ENCODE measurements around the gene CSNK1G1.
A peak's percentile ranks its signal among the peaks of the same experiment; 100 is the strongest.
"Not testable (repeated sequence)": the region's sequence is repeated elsewhere in the genome, so short reads cannot be mapped to it uniquely, and the experiment has no call there.

Gene CSNK1G1

GRCh38 chr15:64349375-64349774 lies 6.6 kb downstream of the CSNK1G1 start:
- no peak for DNase-seq

- DNase-seq: peak; percentile 57
Observed at GRCh38 chr15:64348455-64348854, 7.5 kb downstream of the CSNK1G1 start.

- not testable (repeated sequence) for DNase-seq
Observed at GRCh38 chr15:64346242-64346641, 9.7 kb downstream of the CSNK1G1 start.

GRCh38 chr15:64344651-64345294 lies 11.2 kb downstream of the CSNK1G1 start:
- DNase-seq: peak; percentile 66

- peak; percentile 27 for DNase-seq
Observed at GRCh38 chr15:64343841-64344240, 12.1 kb downstream of the CSNK1G1 start.

- peak; percentile 53 for DNase-seq
Observed at GRCh38 chr15:64343222-64343621, 12.8 kb downstream of the CSNK1G1 start.

- DNase-seq: no peak
Observed at GRCh38 chr15:64341961-64342360, 14.0 kb downstream of the CSNK1G1 start.

GRCh38 chr15:64340355-64340754 lies 15.6 kb downstream of the CSNK1G1 start:
- no peak for DNase-seq

- DNase-seq: no peak
Observed at GRCh38 chr15:64337761-64338160, 18.2 kb downstream of the CSNK1G1 start.

GRCh38 chr15:64333986-64334929 lies 21.7 kb downstream of the CSNK1G1 start:
- DNase-seq: no peak

- no peak for DNase-seq
Observed at GRCh38 chr15:64333516-64333915, 22.5 kb downstream of the CSNK1G1 start.

GRCh38 chr15:64331668-64332067 lies 24.3 kb downstream of the CSNK1G1 start:
- DNase-seq: not testable (repeated sequence)

GRCh38 chr15:64326975-64327374 lies 29.0 kb downstream of the CSNK1G1 start:
- not testable (repeated sequence) for DNase-seq

- not testable (repeated sequence) for DNase-seq
Observed at GRCh38 chr15:64326458-64326857, 29.5 kb downstream of the CSNK1G1 start.

- DNase-seq: peak; percentile 25
Observed at GRCh38 chr15:64324165-64324877, 31.7 kb downstream of the CSNK1G1 start.

- DNase-seq: no peak
Observed at GRCh38 chr15:64315216-64315615, 40.8 kb downstream of the CSNK1G1 start.

GRCh38 chr15:64314456-64314855 lies 41.5 kb downstream of the CSNK1G1 start:
- DNase-seq: no peak

- no peak for DNase-seq
Observed at GRCh38 chr15:64311566-64311965, 44.4 kb downstream of the CSNK1G1 start.

- DNase-seq: no peak
Observed at GRCh38 chr15:64310036-64310435, 45.9 kb downstream of the CSNK1G1 start.

GRCh38 chr15:64305261-64305660 lies 50.7 kb downstream of the CSNK1G1 start:
- no peak for DNase-seq

GRCh38 chr15:64289550-64289949 lies 66.4 kb downstream of the CSNK1G1 start:
- no peak for DNase-seq

- peak; percentile 44 for DNase-seq
Observed at GRCh38 chr15:64288999-64289398, 67.0 kb downstream of the CSNK1G1 start.

GRCh38 chr15:64288577-64288976 lies 67.4 kb downstream of the CSNK1G1 start:
- DNase-seq: peak; percentile 27

Data from fibroblast of skin of abdomen (primary cell).